GM18909 (cell line): ENCODE results near the gene MYCBP2.
"Not testable (repeated sequence)": the region's sequence is repeated elsewhere in the genome, so short reads cannot be mapped to it uniquely, and the experiment has no call there.

Experiments used
- ATAC-seq: cut with Tn5 transposase; IDR thresholded peaks from one replicate; pipeline ENCODE4 v1.9.1; 2021; ENCODE audit warnings: mild to moderate bottlenecking; ENCODE audit not compliant: unreplicated experiment, poor library complexity

Gene MYCBP2

GRCh38 chr13:77339408-77339807 lies 12.5 kb upstream of the MYCBP2 start:
- ATAC-seq = peak; percentile 72

- peak; percentile 75 for ATAC-seq
Measured at GRCh38 chr13:77338961-77339401, 12.1 kb upstream of the MYCBP2 start.

- peak; percentile 39 for ATAC-seq
Measured at GRCh38 chr13:77338329-77338728, 11.4 kb upstream of the MYCBP2 start.

- ATAC-seq = no peak
Measured at GRCh38 chr13:77337159-77337558, 10.3 kb upstream of the MYCBP2 start.

- ATAC-seq = no peak
Measured at GRCh38 chr13:77335543-77335942, 8.6 kb upstream of the MYCBP2 start.

GRCh38 chr13:77333594-77333993 lies 6.7 kb upstream of the MYCBP2 start:
- ATAC-seq = no peak

- ATAC-seq = no peak
Measured at GRCh38 chr13:77331421-77331820, 4.5 kb upstream of the MYCBP2 start.

- peak; percentile 0 for ATAC-seq
Measured at GRCh38 chr13:77329911-77330584, 3.2 kb upstream of the MYCBP2 start.

- ATAC-seq = peak; percentile 70
Measured at GRCh38 chr13:77329133-77329910, 2.4 kb upstream of the MYCBP2 start.

GRCh38 chr13:77328819-77329132 lies 1.9 kb upstream of the MYCBP2 start:
- peak; percentile 9 for ATAC-seq

GRCh38 chr13:77325371-77325980 lies 1.4 kb downstream of the MYCBP2 start:
- no peak for ATAC-seq

GRCh38 chr13:77323858-77324257 lies 3.0 kb downstream of the MYCBP2 start:
- no peak for ATAC-seq

GRCh38 chr13:77319536-77319935 lies 7.4 kb downstream of the MYCBP2 start:
- no peak for ATAC-seq

GRCh38 chr13:77318741-77319140 lies 8.2 kb downstream of the MYCBP2 start:
- ATAC-seq = no peak

GRCh38 chr13:77316430-77316829 lies 10.5 kb downstream of the MYCBP2 start:
- ATAC-seq = no peak

- ATAC-seq = not testable (repeated sequence)
Measured at GRCh38 chr13:77315509-77315908, 11.4 kb downstream of the MYCBP2 start.

- no peak for ATAC-seq
Measured at GRCh38 chr13:77313923-77314322, 13.0 kb downstream of the MYCBP2 start.

GRCh38 chr13:77312311-77312710 lies 14.6 kb downstream of the MYCBP2 start:
- ATAC-seq = no peak

- no peak for ATAC-seq
Measured at GRCh38 chr13:77310579-77311279, 16.2 kb downstream of the MYCBP2 start.

- no peak for ATAC-seq
Measured at GRCh38 chr13:77310161-77310560, 16.7 kb downstream of the MYCBP2 start.

GRCh38 chr13:77309254-77309653 lies 17.6 kb downstream of the MYCBP2 start:
- no peak for ATAC-seq
